PC-9 (cell line): ENCODE measurements around the gene RYR2.

Experiments
- EZH2 ChIP-seq: fragments of 200-600 bp; sonication (generic); IDR thresholded peaks from 2 replicates; pipeline ENCODE4 v1.8.0; 2017; ENCODE audit warnings: antibody characterized with exemption, low read depth
- TF ChIP-seq, protein P1 (sequence below): fragments of 200-600 bp; sonication (generic); conservative IDR thresholded peaks from 2 replicates; pipeline ENCODE4 v1.6.1; 2017; ENCODE audit warnings: mixed run types, antibody characterized with exemption, mild to moderate bottlenecking, moderate library complexity

GRCh38 chr1:237281481-237281880, 239.5 kb downstream of the RYR2 start:
- TF ChIP-seq, protein P1, sequence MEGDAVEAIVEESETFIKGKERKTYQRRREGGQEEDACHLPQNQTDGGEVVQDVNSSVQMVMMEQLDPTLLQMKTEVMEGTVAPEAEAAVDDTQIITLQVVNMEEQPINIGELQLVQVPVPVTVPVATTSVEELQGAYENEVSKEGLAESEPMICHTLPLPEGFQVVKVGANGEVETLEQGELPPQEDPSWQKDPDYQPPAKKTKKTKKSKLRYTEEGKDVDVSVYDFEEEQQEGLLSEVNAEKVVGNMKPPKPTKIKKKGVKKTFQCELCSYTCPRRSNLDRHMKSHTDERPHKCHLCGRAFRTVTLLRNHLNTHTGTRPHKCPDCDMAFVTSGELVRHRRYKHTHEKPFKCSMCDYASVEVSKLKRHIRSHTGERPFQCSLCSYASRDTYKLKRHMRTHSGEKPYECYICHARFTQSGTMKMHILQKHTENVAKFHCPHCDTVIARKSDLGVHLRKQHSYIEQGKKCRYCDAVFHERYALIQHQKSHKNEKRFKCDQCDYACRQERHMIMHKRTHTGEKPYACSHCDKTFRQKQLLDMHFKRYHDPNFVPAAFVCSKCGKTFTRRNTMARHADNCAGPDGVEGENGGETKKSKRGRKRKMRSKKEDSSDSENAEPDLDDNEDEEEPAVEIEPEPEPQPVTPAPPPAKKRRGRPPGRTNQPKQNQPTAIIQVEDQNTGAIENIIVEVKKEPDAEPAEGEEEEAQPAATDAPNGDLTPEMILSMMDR: no peak
- no peak for TF ChIP-seq EZH2
